ENCODE data around the gene TBX10. TPM values are rescaled to one million over a fixed set of nuclear protein-coding genes. Genes with fewer than 3 reads are reported as not detected.

Gene TBX10
- total RNA-seq, 6 experiments from 2014 or later, result not detected

GRCh38 chr11:67581469-67581868 lies 58.1 kb downstream of the TBX10 start:
- H3K27me3 Mint-ChIP-seq (ENCODE audit: insufficient read depth), result peaks cover 24% of the 10 kb centered on the region
- TF ChIP-seq CTCF (IDR thresholded peaks at IDR 0.05), result no peak
- H3K36me3 Mint-ChIP-seq (ENCODE audit: low read depth), result peaks cover 3% of the 10 kb centered on the region; the same call in 1 of the 2 replicates
- peaks cover 54% of the 10 kb centered on the region for H3K4me1 Mint-ChIP-seq (ENCODE audit: low read depth)
- no peak overlapping the region for H3K27ac Mint-ChIP-seq
- H3K4me3 Mint-ChIP-seq, result no peak overlapping the region
- no peaks in the 10 kb centered on the region for H3K9me3 Mint-ChIP-seq
- DNase-seq, result no peak

Other genes with a start within 250 kb of the TBX10 start
- 10 to 100 TPM in 1 of 6 experiments, 1 to 10 TPM in 5; 7.6 to 10.3 (median 8.8) TPM for gene RAD9A, start 247.8 kb downstream of the TBX10 start, total RNA-seq (2021; fragmentation: NEBNext Ultra II Directional; extraction: Animal tissue kit (Norgen Biotek cat#: 25700))
- 100 to 1,000 TPM; 162 to 191 (median 180) TPM for gene PPP1CA, start 237.9 kb downstream of the TBX10 start, total RNA-seq (2021; fragmentation: NEBNext Ultra II Directional; extraction: Animal tissue kit (Norgen Biotek cat#: 25700))
- not detected for gene TBC1D10C, start 235.7 kb downstream of the TBX10 start, total RNA-seq (2021; fragmentation: NEBNext Ultra II Directional; extraction: Animal tissue kit (Norgen Biotek cat#: 25700))
- under 1 TPM in 5 of 6 experiments, not detected in 1; 0.05 to 0.14 (median 0.06) TPM for gene CARNS1, start 224.1 kb downstream of the TBX10 start, total RNA-seq (2021; fragmentation: NEBNext Ultra II Directional; extraction: Animal tissue kit (Norgen Biotek cat#: 25700))
- gene RPS6KB2, start 211.3 kb downstream of the TBX10 start, total RNA-seq (2021; fragmentation: NEBNext Ultra II Directional; extraction: Animal tissue kit (Norgen Biotek cat#: 25700)), result 10 to 100 TPM; 51.5 to 58.4 (median 55.8) TPM
- gene PTPRCAP, start 202.1 kb downstream of the TBX10 start, total RNA-seq (2021; fragmentation: NEBNext Ultra II Directional; extraction: Animal tissue kit (Norgen Biotek cat#: 25700)), result under 1 TPM in 3 of 6 experiments, not detected in 3; 0.35 to 0.50 (median 0.40) TPM
- 100 to 1,000 TPM in 5 of 6 experiments, 10 to 100 TPM in 1; 98.8 to 127 (median 108) TPM for gene CORO1B, start 196.3 kb downstream of the TBX10 start, total RNA-seq (2021; fragmentation: NEBNext Ultra II Directional; extraction: Animal tissue kit (Norgen Biotek cat#: 25700))
- gene GPR152, start 187.0 kb downstream of the TBX10 start, total RNA-seq (2021; fragmentation: NEBNext Ultra II Directional; extraction: Animal tissue kit (Norgen Biotek cat#: 25700)), result not detected
- gene CABP4, start 184.4 kb downstream of the TBX10 start, total RNA-seq (2021; fragmentation: NEBNext Ultra II Directional; extraction: Animal tissue kit (Norgen Biotek cat#: 25700)), result not detected
- gene TMEM134, start 170.5 kb downstream of the TBX10 start, total RNA-seq (2021; fragmentation: NEBNext Ultra II Directional; extraction: Animal tissue kit (Norgen Biotek cat#: 25700)), result 10 to 100 TPM; 28.5 to 43.7 (median 32.2) TPM
- 10 to 100 TPM; 53.0 to 59.4 (median 55.1) TPM for gene AIP, start 156.7 kb downstream of the TBX10 start, total RNA-seq (2021; fragmentation: NEBNext Ultra II Directional; extraction: Animal tissue kit (Norgen Biotek cat#: 25700))
- gene PITPNM1, start 134.4 kb downstream of the TBX10 start, total RNA-seq (2021; fragmentation: NEBNext Ultra II Directional; extraction: Animal tissue kit (Norgen Biotek cat#: 25700)), result 10 to 100 TPM; 19.6 to 30.3 (median 23.5) TPM
- 10 to 100 TPM; 29.3 to 36.0 (median 31.5) TPM for gene CDK2AP2, start 131.6 kb downstream of the TBX10 start, total RNA-seq (2021; fragmentation: NEBNext Ultra II Directional; extraction: Animal tissue kit (Norgen Biotek cat#: 25700))
- not detected for gene CABP2, start 116.3 kb downstream of the TBX10 start, total RNA-seq (2021; fragmentation: NEBNext Ultra II Directional; extraction: Animal tissue kit (Norgen Biotek cat#: 25700))
- 100 to 1,000 TPM; 497 to 569 (median 512) TPM for gene GSTP1, start 56.0 kb downstream of the TBX10 start, total RNA-seq (2021; fragmentation: NEBNext Ultra II Directional; extraction: Animal tissue kit (Norgen Biotek cat#: 25700))
- 100 to 1,000 TPM; 130 to 150 (median 135) TPM for gene NDUFV1, start 32.8 kb downstream of the TBX10 start, total RNA-seq (2021; fragmentation: NEBNext Ultra II Directional; extraction: Animal tissue kit (Norgen Biotek cat#: 25700))
- gene NUDT8, start 9.8 kb downstream of the TBX10 start, total RNA-seq (2021; fragmentation: NEBNext Ultra II Directional; extraction: Animal tissue kit (Norgen Biotek cat#: 25700)), result 1 to 10 TPM; 2.0 to 3.0 (median 2.6) TPM
- not detected for gene ACY3, start 11.0 kb upstream of the TBX10 start, total RNA-seq (2021; fragmentation: NEBNext Ultra II Directional; extraction: Animal tissue kit (Norgen Biotek cat#: 25700))
- not detected for gene ALDH3B2, start 34.9 kb upstream of the TBX10 start, total RNA-seq (2021; fragmentation: NEBNext Ultra II Directional; extraction: Animal tissue kit (Norgen Biotek cat#: 25700))

All from HFFc6 (cell line).